Measurements from ENCODE around the gene AKAP13.

The AKAP13 gene

GRCh38 chr15:85383470-85384148, 3.2 kb downstream of the AKAP13 start:
- CTCF ChIA-PET, result no interaction called here
- TF ChIP-seq LEF1 (IDR thresholded peaks at IDR 0.05; ENCODE audit: borderline replicate concordance) (no peak), ARNT (IDR thresholded peaks at IDR 0.05) (no peak), ELF4 (IDR thresholded peaks at IDR 0.05) (no peak), SUZ12 (IDR thresholded peaks at IDR 0.05) (no peak), FOXM1 (IDR thresholded peaks at IDR 0.05; ENCODE audit: borderline replicate concordance) (no peak)
- POLR2A ChIA-PET, result interaction anchor here (0.6 to 1.2 kb wide), 2 partner anchors 40 to 85 kb away, joined by 3 read pairs; no protein-coding TSS in a partner anchor
- DNase-seq (ENCODE audit: extremely low spot score), result no peak

- no peak for TF ChIP-seq CTBP1 (IDR thresholded peaks at IDR 0.05; ENCODE audit: borderline replicate concordance)
- no peak for TF ChIP-seq LEF1 (IDR thresholded peaks at IDR 0.05; ENCODE audit: borderline replicate concordance)
- no peak for TF ChIP-seq ZNF384 (IDR thresholded peaks at IDR 0.05)
- TF ChIP-seq TARDBP (IDR thresholded peaks at IDR 0.05), result no peak
- no peak for TF ChIP-seq L3MBTL2 (conservative IDR thresholded peaks at IDR 0.05)
- no peak for TF ChIP-seq PKNOX1 (IDR thresholded peaks at IDR 0.05)
- no peak for DNase-seq (ENCODE audit: extremely low spot score)
- POLR2A ChIA-PET, result no interaction called here
- CTCF ChIA-PET, result no interaction called here
Observed at GRCh38 chr15:85386261-85386660, 5.9 kb downstream of the AKAP13 start.

GRCh38 chr15:85388566-85389305, 8.3 kb downstream of the AKAP13 start:
- TF ChIP-seq BHLHE40 (IDR thresholded peaks at IDR 0.05; ENCODE audit: borderline replicate concordance) (no peak), LEF1 (IDR thresholded peaks at IDR 0.05; ENCODE audit: borderline replicate concordance) (no peak), PKNOX1 (IDR thresholded peaks at IDR 0.05) (no peak), L3MBTL2 (conservative IDR thresholded peaks at IDR 0.05) (no peak), ZNF384 (IDR thresholded peaks at IDR 0.05) (no peak), HDGF (IDR thresholded peaks at IDR 0.05; ENCODE audit: borderline replicate concordance) (no peak), TARDBP (IDR thresholded peaks at IDR 0.05) (no peak), ELF4 (IDR thresholded peaks at IDR 0.05) (no peak), SP1 (IDR thresholded peaks at IDR 0.05) (no peak), FOXA1 (IDR thresholded peaks at IDR 0.05) (no peak), ARNT (IDR thresholded peaks at IDR 0.05) (no peak), NFRKB (IDR thresholded peaks at IDR 0.05) (no peak), SUZ12 (IDR thresholded peaks at IDR 0.05) (no peak), FOXM1 (IDR thresholded peaks at IDR 0.05; ENCODE audit: borderline replicate concordance) (no peak), FOXK2 (IDR thresholded peaks at IDR 0.05) (no peak), CTBP1 (IDR thresholded peaks at IDR 0.05; ENCODE audit: borderline replicate concordance) (no peak)
- DNase-seq (ENCODE audit: extremely low spot score), result no peak
- CTCF ChIA-PET, result interaction anchor here (0.7 kb wide), 1 partner anchor 16 kb away, joined by 4 read pairs; no protein-coding TSS in a partner anchor
- POLR2A ChIA-PET, result no interaction called here

GRCh38 chr15:85389306-85389650, 8.9 kb downstream of the AKAP13 start:
- ChIA-PET CTCF (interaction anchor here (0.6 to 0.7 kb wide), 2 partner anchors 15 to 465 kb away, joined by 4 read pairs; no protein-coding TSS in a partner anchor), POLR2A (no interaction called here)
- DNase-seq (ENCODE audit: extremely low spot score), result no peak
- no peak for TF ChIP-seq ZNF384 (IDR thresholded peaks at IDR 0.05)
- no peak for TF ChIP-seq LEF1 (IDR thresholded peaks at IDR 0.05; ENCODE audit: borderline replicate concordance)
- TF ChIP-seq NFRKB (IDR thresholded peaks at IDR 0.05), result no peak
- no peak for TF ChIP-seq BHLHE40 (IDR thresholded peaks at IDR 0.05; ENCODE audit: borderline replicate concordance)

- ChIA-PET POLR2A (no interaction called here), CTCF (interaction anchor here (0.6 to 0.7 kb wide), 2 partner anchors 15 to 464 kb away, joined by 4 read pairs; no protein-coding TSS in a partner anchor)
- DNase-seq (ENCODE audit: extremely low spot score), result no peak
- no peak for TF ChIP-seq ARNT (IDR thresholded peaks at IDR 0.05)
- no peak for TF ChIP-seq BHLHE40 (IDR thresholded peaks at IDR 0.05; ENCODE audit: borderline replicate concordance)
- TF ChIP-seq TARDBP (IDR thresholded peaks at IDR 0.05), result no peak
- TF ChIP-seq HDGF (IDR thresholded peaks at IDR 0.05; ENCODE audit: borderline replicate concordance), result no peak
- no peak for TF ChIP-seq PKNOX1 (IDR thresholded peaks at IDR 0.05)
- no peak for TF ChIP-seq SP1 (IDR thresholded peaks at IDR 0.05)
- no peak for TF ChIP-seq ZNF384 (IDR thresholded peaks at IDR 0.05)
- TF ChIP-seq FOXA1 (IDR thresholded peaks at IDR 0.05), result no peak
Observed at GRCh38 chr15:85389772-85390171, 9.4 kb downstream of the AKAP13 start.

GRCh38 chr15:85393210-85393609, 12.8 kb downstream of the AKAP13 start:
- DNase-seq (ENCODE audit: extremely low spot score), result no peak
- ChIA-PET CTCF (interaction anchor here (1.9 kb wide), 1 partner anchor 62 kb away, joined by 5 read pairs; no protein-coding TSS in a partner anchor), POLR2A (no interaction called here)
- TF ChIP-seq FOXA1 (IDR thresholded peaks at IDR 0.05) (no peak), FOXM1 (IDR thresholded peaks at IDR 0.05; ENCODE audit: borderline replicate concordance) (no peak), ZNF384 (IDR thresholded peaks at IDR 0.05) (no peak), CTBP1 (IDR thresholded peaks at IDR 0.05; ENCODE audit: borderline replicate concordance) (no peak), SUZ12 (IDR thresholded peaks at IDR 0.05) (no peak), ARNT (IDR thresholded peaks at IDR 0.05) (no peak), NFRKB (IDR thresholded peaks at IDR 0.05) (no peak), HDGF (IDR thresholded peaks at IDR 0.05; ENCODE audit: borderline replicate concordance) (no peak), LEF1 (IDR thresholded peaks at IDR 0.05; ENCODE audit: borderline replicate concordance) (no peak), BHLHE40 (IDR thresholded peaks at IDR 0.05; ENCODE audit: borderline replicate concordance) (no peak), ELF4 (IDR thresholded peaks at IDR 0.05) (no peak), TARDBP (IDR thresholded peaks at IDR 0.05) (no peak)

All from HEK293T (cell line).